T-helper 22 cell (primary cell): ENCODE results near the gene POLA1.

Source experiments
- DNase-seq: peaks from one replicate; pipeline ENCODE4 v3.0.0-alpha.2; 2020; ENCODE audit warnings: low read depth

Gene POLA1

DNA sequence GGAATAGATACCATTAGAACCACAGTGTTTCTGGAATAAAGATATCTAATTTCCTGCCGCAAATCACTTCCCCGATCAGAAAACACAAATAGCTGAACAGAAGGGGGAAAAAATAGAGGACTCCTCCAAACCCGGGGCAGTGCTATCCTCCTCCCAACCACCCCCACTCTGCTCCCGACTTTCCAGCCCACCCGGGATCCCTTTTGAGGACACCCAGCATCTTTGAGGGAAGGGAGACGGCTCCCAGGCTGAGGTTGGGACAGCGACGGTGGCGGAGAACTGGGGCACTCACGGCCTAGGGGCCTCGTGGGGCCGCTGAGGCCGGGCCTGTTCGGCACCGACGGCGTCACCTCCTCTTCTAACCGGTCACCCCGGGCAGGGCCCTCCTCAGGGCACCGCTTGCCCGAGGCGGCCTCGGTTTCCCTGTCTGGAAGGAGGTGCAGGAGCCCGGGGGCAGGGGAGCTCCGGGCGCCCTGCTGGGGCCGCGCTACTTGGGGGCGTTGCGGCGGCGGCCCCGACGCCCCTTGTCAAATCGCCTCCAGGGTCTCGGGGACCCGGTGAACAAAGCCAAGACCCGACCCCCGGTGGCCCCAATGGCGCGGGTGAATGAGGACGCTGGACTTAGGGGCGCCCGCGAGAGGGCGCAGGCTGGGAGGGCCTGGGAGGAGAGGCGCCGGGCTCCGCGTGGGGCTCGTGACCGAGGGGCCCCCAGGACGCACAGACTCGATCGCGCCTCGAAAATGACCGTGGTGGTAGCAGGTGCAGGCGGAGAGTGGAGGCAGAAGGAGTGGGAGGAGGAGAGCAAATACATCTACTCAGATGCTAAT is 329.0 kb downstream of the POLA1 start:
- DNase-seq: no peak

DNA sequence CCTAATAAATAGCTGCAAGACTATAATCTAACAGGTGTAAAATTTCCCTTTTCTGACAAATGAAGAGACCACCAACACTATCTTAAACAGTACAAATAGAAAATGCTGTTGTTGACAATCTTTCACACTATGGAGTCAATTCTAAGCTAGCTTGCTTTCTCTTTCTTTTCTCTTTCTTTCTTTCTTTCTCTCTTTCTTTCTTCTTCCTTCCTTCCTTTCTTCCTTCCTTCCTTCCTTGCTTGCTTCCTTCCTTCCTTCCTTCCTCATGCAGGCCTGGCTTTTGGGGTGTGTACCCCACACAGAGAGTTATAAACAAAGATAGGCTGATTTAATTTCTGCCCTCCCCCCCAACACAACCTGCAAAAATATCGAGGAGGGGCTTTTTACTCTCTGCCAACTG is 330.2 kb downstream of the POLA1 start:
- DNase-seq: no peak

DNA sequence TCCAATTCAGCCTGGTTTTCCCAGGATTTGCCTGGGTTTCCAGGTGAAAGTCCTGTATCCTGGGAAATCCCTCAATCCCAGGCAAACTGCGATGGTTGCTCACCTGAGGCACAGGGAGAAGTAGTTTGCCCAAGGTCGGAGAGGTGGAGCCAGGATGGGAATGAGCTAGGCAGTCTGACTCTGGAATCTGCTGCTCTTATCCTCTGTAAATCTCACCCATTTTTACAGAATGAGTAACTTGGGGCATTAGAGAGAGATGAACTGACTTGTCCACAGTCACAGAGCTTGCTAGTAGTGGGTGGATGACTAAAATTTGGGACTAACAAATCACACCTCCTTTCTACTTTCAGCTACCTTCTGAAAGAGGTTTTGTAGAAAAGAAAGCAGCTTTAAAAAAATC is 331.9 kb downstream of the POLA1 start:
- no peak for DNase-seq

DNA sequence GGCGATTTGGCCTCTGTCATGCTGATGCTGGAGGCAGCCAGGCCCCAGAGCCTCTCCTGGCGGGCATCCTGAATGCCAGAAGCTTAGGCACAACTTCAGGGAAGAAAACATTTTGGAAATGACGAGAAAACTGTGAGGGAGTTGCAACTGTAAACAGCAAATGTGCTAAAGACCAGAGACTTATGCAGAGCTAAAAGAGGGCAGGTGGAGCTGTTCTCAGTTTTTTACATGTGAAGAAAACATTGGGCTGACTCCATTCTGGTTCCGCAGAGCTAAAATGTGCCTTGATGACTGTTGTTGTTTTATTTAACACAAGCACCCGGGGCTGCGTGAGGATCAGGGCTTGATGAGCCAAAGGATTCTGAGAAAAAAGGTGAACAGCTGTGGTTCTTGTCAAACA is 332.9 kb downstream of the POLA1 start:
- no peak for DNase-seq

DNA sequence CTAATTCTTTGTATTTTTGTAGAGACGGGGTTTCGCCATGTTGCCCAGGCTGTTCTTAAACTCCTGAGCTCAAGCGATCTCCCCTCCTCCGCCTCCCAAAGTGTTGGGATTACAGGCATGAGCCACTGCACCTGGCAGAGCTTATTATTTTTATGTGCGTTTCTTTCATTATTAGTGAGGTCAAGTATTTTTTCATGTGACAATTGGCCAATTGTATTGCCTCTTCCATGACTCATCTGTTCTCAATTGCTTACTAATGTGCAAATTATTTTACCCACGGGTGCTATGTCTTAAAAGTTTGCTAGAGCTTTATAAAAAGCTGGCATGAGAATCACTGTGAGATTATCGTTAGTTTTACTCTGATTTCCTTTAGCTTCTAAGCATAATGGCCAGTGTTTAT is 335.0 kb downstream of the POLA1 start:
- no peak for DNase-seq

DNA sequence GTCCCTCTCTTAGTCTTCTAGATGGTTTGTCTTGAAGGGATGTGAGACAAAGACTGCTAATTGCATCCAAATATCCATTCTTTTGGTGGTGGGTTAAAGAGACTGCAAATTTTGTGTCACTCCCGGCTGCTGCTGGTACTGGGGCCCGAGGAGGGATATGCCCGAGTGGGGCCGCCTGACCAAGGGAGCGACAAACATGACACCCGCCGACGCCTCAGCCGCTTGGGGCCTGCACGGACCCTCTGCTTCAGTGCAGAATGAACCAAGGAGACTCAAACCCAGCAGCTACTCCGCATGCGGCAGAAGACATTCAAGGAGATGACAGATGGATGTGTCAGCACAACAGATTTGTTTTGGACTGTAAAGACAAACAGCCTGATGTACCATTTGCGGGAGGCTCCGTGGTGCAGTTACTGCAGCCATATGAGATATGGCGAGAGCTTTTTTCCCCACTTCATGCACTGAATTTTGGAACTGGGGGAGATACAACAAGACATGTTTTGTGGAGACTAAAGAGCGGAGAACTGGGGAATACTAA is 335.6 kb downstream of the POLA1 start:
- no peak for DNase-seq

DNA sequence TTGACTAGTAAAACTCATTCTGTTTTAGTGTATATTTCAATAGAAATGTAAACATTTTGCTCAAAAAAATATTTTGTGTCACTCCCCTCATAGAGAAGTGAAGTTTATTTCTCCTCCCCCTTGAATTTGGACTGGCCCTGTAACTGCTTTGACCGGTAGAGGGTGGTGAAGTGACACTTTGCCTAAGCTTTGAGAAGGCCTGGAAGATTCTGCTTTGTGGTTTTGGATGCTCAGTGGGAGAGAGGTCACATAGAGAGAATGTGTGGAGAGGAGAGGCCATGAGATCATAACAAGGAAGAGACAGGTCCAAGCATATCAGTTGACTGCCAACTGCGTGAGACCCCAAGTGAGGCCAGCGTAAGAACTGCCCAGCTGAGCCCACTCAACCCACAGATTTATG is 341.2 kb downstream of the POLA1 start:
- DNase-seq: no peak

DNA sequence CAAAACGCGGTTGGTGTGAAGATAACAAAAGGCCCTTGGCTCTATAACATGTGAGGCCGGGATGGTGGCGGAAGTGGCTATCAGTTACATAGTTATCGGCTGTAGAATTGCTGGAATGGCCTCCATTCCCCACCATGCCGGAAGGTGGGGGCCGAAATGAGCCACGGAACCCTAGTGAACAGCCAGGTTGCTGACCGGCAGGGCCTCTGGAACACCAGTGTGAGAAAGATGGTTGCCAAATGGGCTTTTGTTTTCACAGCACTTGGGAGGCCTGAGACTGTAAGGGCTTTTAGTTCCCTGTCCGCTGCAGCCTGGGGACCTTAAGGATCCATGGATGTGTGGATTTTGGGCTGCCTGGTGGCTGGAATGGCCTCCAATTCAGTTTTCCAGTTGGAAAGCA is 345.3 kb downstream of the POLA1 start:
- no peak for DNase-seq

DNA sequence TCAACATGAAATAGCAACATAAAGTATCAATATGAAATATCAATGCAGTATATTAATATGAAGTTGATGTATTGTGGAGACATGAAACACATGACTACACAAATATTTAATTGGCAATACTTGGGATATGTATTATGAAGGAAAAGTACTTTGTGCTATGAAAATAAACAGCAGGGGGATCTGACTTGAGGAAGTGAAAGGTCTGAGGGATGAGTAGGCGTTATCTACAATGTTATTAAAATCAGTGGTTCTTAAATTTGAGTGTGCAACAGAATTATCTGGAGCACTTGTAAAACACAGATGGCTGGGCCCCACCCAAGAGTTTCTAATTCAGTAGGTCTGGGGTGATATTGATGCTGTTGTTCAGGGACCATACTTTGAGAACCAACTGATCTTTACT is 349.5 kb downstream of the POLA1 start:
- no peak for DNase-seq
